GM12891 (cell line): Measurements from ENCODE around the gene KPTN.
A peak's percentile ranks its signal among the peaks of the same experiment; 100 is the strongest.

ENCODE experiments used
- DNase-seq: peaks from one replicate; pipeline ENCODE4 v3.0.0; 2011; ENCODE audit warnings: low spot score; ENCODE audit not compliant: insufficient read length
- FAIRE-seq: peaks from 2 replicates; lab custom pipeline; 2011; peaks lifted over from hg19 to GRCh38; lab: Jason Lieb, UNC
- PAX5 ChIP-seq: IDR thresholded peaks from 2 replicates; pipeline ENCODE4 v1.6.1; 2011; ENCODE audit warnings: low read length, moderate library complexity, mild to moderate bottlenecking; ENCODE audit not compliant: insufficient read depth, severe bottlenecking
- POLR2A ChIP-seq: IDR thresholded peaks from 2 replicates; pipeline ENCODE4 v1.6.1; 2011; ENCODE audit warnings: low read depth, low read length, control low read depth
- POLR2AphosphoS5 ChIP-seq: IDR thresholded peaks from 2 replicates; pipeline ENCODE4 v1.6.1; 2011; ENCODE audit warnings: low read depth, low read length, control low read depth
- POU2F2 ChIP-seq: IDR thresholded peaks from 2 replicates; pipeline ENCODE4 v1.6.1; 2011; ENCODE audit warnings: low read depth, mild to moderate bottlenecking, control low read depth, low read length, moderate library complexity
- SPI1 ChIP-seq: IDR thresholded peaks from 2 replicates; pipeline ENCODE4 v1.6.1; 2011; ENCODE audit warnings: low read depth, low read length, control low read depth
- TAF1 ChIP-seq: IDR thresholded peaks from 2 replicates; pipeline ENCODE4 v1.6.1; 2011; ENCODE audit warnings: low read depth, low read length, control low read depth

The KPTN gene

GRCh38 chr19:47483200-47483599, 819 bp downstream of the KPTN start:
- no peak for FAIRE-seq
- DNase-seq: no peak
- TF ChIP-seq PAX5 (no peak), POLR2A (no peak), POLR2AphosphoS5 (no peak), POU2F2 (no peak), TAF1 (no peak), SPI1 (no peak)

GRCh38 chr19:47481460-47482052, 2.5 kb downstream of the KPTN start:
- TF ChIP-seq PAX5 (no peak), POU2F2 (no peak), TAF1 (no peak), POLR2AphosphoS5 (no peak), POLR2A (no peak), SPI1 (no peak)
- DNase-seq: no peak
- no peak for FAIRE-seq

- TF ChIP-seq POLR2A (no peak), TAF1 (no peak), POU2F2 (no peak), PAX5 (no peak), POLR2AphosphoS5 (no peak), SPI1 (no peak)
- DNase-seq (no peak), FAIRE-seq (no peak)
Observed at GRCh38 chr19:47480658-47481057, 3.4 kb downstream of the KPTN start.

- TF ChIP-seq PAX5: no peak
- no peak for TF ChIP-seq POLR2AphosphoS5
- TF ChIP-seq TAF1: no peak
- TF ChIP-seq SPI1: no peak
- no peak for TF ChIP-seq POLR2A
- TF ChIP-seq POU2F2: no peak
- DNase-seq (no peak), FAIRE-seq (no peak)
Observed at GRCh38 chr19:47479701-47480503, 4.1 kb downstream of the KPTN start.

GRCh38 chr19:47476438-47476972, 7.5 kb downstream of the KPTN start:
- DNase-seq (no peak), FAIRE-seq (no peak)
- TF ChIP-seq TAF1 (no peak), POLR2AphosphoS5 (no peak), POU2F2 (no peak), PAX5 (no peak)

GRCh38 chr19:47475465-47475864, 8.6 kb downstream of the KPTN start:
- TF ChIP-seq TAF1 (no peak), PAX5 (no peak), POU2F2 (no peak), SPI1 (no peak), POLR2AphosphoS5 (no peak), POLR2A (no peak)
- FAIRE-seq (no peak), DNase-seq (no peak)

- FAIRE-seq: no peak
Observed at GRCh38 chr19:47473336-47473735, 10.7 kb downstream of the KPTN start.

GRCh38 chr19:47471733-47472457, 12.1 kb downstream of the KPTN start, which contains the start of gene SLC8A2:
Gene SLC8A2 (minus strand): TSS chr19:47471893. CDS start chr19:47466403, 5,490 bp downstream.
- DNase-seq (peak; percentile 74), FAIRE-seq (no peak)
- no peak for TF ChIP-seq TAF1
- no peak for TF ChIP-seq POU2F2
- no peak for TF ChIP-seq POLR2A
- TF ChIP-seq PAX5: no peak
- no peak for TF ChIP-seq SPI1
- no peak for TF ChIP-seq POLR2AphosphoS5

More at GRCh38 chr19:47473336-47473735, 10.7 kb downstream of the KPTN start:
- DNase-seq: no peak
- no peak for TF ChIP-seq SPI1
- no peak for TF ChIP-seq POLR2A
- no peak for TF ChIP-seq POLR2AphosphoS5
- no peak for TF ChIP-seq PAX5
- no peak for TF ChIP-seq POU2F2
- TF ChIP-seq TAF1: no peak
